WTC11 (cell line): ENCODE measurements around the gene TXNDC5. TPM values are rescaled to one million over a fixed set of nuclear protein-coding genes. Genes with fewer than 3 reads are reported as not detected.

Source experiments
- ATAC-seq: fragments of 200-7000 bp; cut with Tn5 transposase; 2 replicates; pipeline ENCODE4 v1.10.0; 2021; ENCODE audit warnings: mild to moderate bottlenecking, moderate library complexity
- CTCF ChIA-PET: fragments of 300-600 bp; sonication (Branson Sonifier 250); formaldehyde crosslinking; loops from one replicate; lab custom pipeline; 2021; ENCODE audit warnings: antibody characterized with exemption; lab: Charles Lee
- POLR2A ChIA-PET: fragments of 350-600 bp; sonication (Branson Sonifier 250); formaldehyde crosslinking; loops from one replicate; lab custom pipeline; 2021; ENCODE audit warnings: antibody characterized with exemption; lab: Charles Lee
- DNase-seq: peaks from one replicate; pipeline ENCODE4 v3.0.0; 2021; ENCODE audit warnings: low spot score
- H3K27ac Mint-ChIP-seq: 2 replicates; pipeline ENCODE4 v1.8.0; 2021; ENCODE audit warnings: mixed read lengths
- H3K27me3 Mint-ChIP-seq: 2 replicates; pipeline ENCODE4 v1.8.0; 2021; ENCODE audit warnings: low read depth, mild to moderate bottlenecking, moderate library complexity, mixed read lengths
- H3K36me3 Mint-ChIP-seq: 2 replicates; pipeline ENCODE4 v1.8.0; 2021; ENCODE audit warnings: mixed read lengths
- H3K4me1 Mint-ChIP-seq: 2 replicates; pipeline ENCODE4 v1.8.0; 2022; ENCODE audit warnings: mixed read lengths
- H3K4me3 Mint-ChIP-seq: 2 replicates; pipeline ENCODE4 v1.8.0; 2021; ENCODE audit warnings: mild to moderate bottlenecking, moderate library complexity, mixed read lengths
- H3K9me3 Mint-ChIP-seq: 2 replicates; pipeline ENCODE4 v1.8.0; 2021; ENCODE audit warnings: mixed read lengths
- AFF4 ChIP-seq: sonication (generic); formaldehyde crosslinking; IDR thresholded peaks from 2 replicates; pipeline ENCODE4 v1.8.1; 2023; ENCODE audit warnings: mild to moderate bottlenecking, missing genetic modification reagents, borderline replicate concordance
- CTCF ChIP-seq: fragments of 200-600 bp; IDR thresholded peaks from 2 replicates; pipeline ENCODE4 v1.8.0; 2022; ENCODE audit warnings: antibody characterized with exemption
- GABPB1 ChIP-seq: sonication (generic); formaldehyde crosslinking; IDR thresholded peaks from 2 replicates; pipeline ENCODE4 v1.8.1; 2023; ENCODE audit warnings: mild to moderate bottlenecking, missing genetic modification reagents
- NR1H2 ChIP-seq: sonication (generic); formaldehyde crosslinking; IDR thresholded peaks from 2 replicates; pipeline ENCODE4 v1.9.0; 2021; ENCODE audit warnings: mild to moderate bottlenecking, moderate library complexity, missing genetic modification reagents
- NR2C2 ChIP-seq: sonication (generic); formaldehyde crosslinking; IDR thresholded peaks from 2 replicates; pipeline ENCODE4 v1.8.0; 2022; ENCODE audit warnings: mild to moderate bottlenecking, missing genetic modification reagents
- OVOL2 ChIP-seq: fragments of 250-450 bp; sonication (Bioruptor Pico); IDR thresholded peaks from 2 replicates; pipeline ENCODE4 v1.9.0; 2021; ENCODE audit warnings: mild to moderate bottlenecking, borderline replicate concordance
- PREB ChIP-seq: sonication (generic); formaldehyde crosslinking; IDR thresholded peaks from 2 replicates; pipeline ENCODE4 v1.8.1; 2022; ENCODE audit warnings: mild to moderate bottlenecking, missing genetic modification reagents, moderate library complexity, borderline replicate concordance
- RELA ChIP-seq: sonication (generic); formaldehyde crosslinking; IDR thresholded peaks from 2 replicates; pipeline ENCODE4 v1.8.1; 2022; ENCODE audit warnings: missing genetic modification reagents, mild to moderate bottlenecking, borderline replicate concordance
- RORB ChIP-seq: fragments of 250-450 bp; sonication (Bioruptor Pico); IDR thresholded peaks from 2 replicates; pipeline ENCODE4 v1.9.0; 2021; ENCODE audit warnings: mild to moderate bottlenecking
- TP53 ChIP-seq: sonication (generic); formaldehyde crosslinking; IDR thresholded peaks from 2 replicates; pipeline ENCODE4 v1.8.1; 2023; ENCODE audit warnings: mild to moderate bottlenecking, missing genetic modification reagents
- ZNF671 ChIP-seq: fragments of 250-450 bp; sonication (Bioruptor Pico); IDR thresholded peaks from 2 replicates; pipeline ENCODE4 v1.8.0; 2021; ENCODE audit warnings: mild to moderate bottlenecking
- total RNA-seq: library from RNA; stranded (reverse); gene quantifications from 3 replicates; pipeline ENCODE4 v1.2.3, GENCODE V29; 2021
- TF ChIP-seq, protein P1 (sequence below): sonication (generic); formaldehyde crosslinking; IDR thresholded peaks from 2 replicates; pipeline ENCODE4 v1.8.0; 2022; ENCODE audit warnings: mild to moderate bottlenecking, missing genetic modification reagents

Gene TXNDC5
- total RNA-seq, 1 experiment from 2014 or later = 141 TPM

- ATAC-seq (no peak), DNase-seq (no peak)
- Mint-ChIP-seq H3K27me3 (no peaks in the 10 kb centered on the region; the same call in 1 of the 2 replicates), H3K4me3 (no peak overlapping the region), H3K27ac (no peak overlapping the region), H3K4me1 (peaks cover 2% of the 10 kb centered on the region), H3K9me3 (no peaks in the 10 kb centered on the region), H3K36me3 (no peaks in the 10 kb centered on the region)
- TF ChIP-seq CTCF = no peak
- no peak for TF ChIP-seq RORB
- TF ChIP-seq, protein P1, sequence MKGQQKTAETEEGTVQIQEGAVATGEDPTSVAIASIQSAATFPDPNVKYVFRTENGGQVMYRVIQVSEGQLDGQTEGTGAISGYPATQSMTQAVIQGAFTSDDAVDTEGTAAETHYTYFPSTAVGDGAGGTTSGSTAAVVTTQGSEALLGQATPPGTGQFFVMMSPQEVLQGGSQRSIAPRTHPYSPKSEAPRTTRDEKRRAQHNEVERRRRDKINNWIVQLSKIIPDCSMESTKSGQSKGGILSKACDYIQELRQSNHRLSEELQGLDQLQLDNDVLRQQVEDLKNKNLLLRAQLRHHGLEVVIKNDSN = no peak
- TF ChIP-seq RELA = no peak
- TF ChIP-seq NR1H2 (CRISPR knock-in tag) = no peak
- no peak for TF ChIP-seq PREB
- ChIA-PET CTCF (interaction anchor here (0.7 to 0.8 kb wide), 2 partner anchors 78 to 92 kb away, joined by 3 read pairs; no protein-coding TSS in a partner anchor), POLR2A (no interaction called here)
Observed at GRCh38 chr6:7914311-7914710, 3.7 kb upstream of the TXNDC5 start.

- no peaks in the 10 kb centered on the region for H3K9me3 Mint-ChIP-seq
- H3K4me1 Mint-ChIP-seq = peaks cover 9% of the 10 kb centered on the region
- TF ChIP-seq AFF4 = no peak
- no peak for TF ChIP-seq OVOL2
- no peak for TF ChIP-seq NR2C2 (CRISPR knock-in tag)
- TF ChIP-seq TP53 = no peak
- no peak for TF ChIP-seq ZNF671 (CRISPR knock-in tag)
- TF ChIP-seq, all 79 proteins: peak for 0
- Mint-ChIP-seq H3K27me3 (no peaks in the 10 kb centered on the region; the same call in 1 of the 2 replicates), H3K36me3 (no peaks in the 10 kb centered on the region), H3K27ac (no peak overlapping the region), H3K4me3 (no peak overlapping the region)
- CTCF ChIA-PET = interaction anchor here (1.1 kb wide), 1 partner anchor 79 kb away, joined by 3 read pairs; no protein-coding TSS in a partner anchor
- POLR2A ChIA-PET = no interaction called here
- no peak for ATAC-seq
- DNase-seq = no peak
Observed at GRCh38 chr6:7912736-7913517, 2.3 kb upstream of the TXNDC5 start.

GRCh38 chr6:7912024-7912423, 1.4 kb upstream of the TXNDC5 start:
- H3K36me3 Mint-ChIP-seq = no peaks in the 10 kb centered on the region
- H3K9me3 Mint-ChIP-seq = no peaks in the 10 kb centered on the region
- POLR2A ChIA-PET = no interaction called here
- TF ChIP-seq ZNF671 (CRISPR knock-in tag) (no peak), GABPB1 (CRISPR knock-in tag) (peak; percentile 95)
- ATAC-seq = no peak
- CTCF ChIA-PET = interaction anchor here (1.1 kb wide), 1 partner anchor 80 kb away, joined by 3 read pairs; no protein-coding TSS in a partner anchor
- no peaks in the 10 kb centered on the region; the same call in 1 of the 2 replicates for H3K27me3 Mint-ChIP-seq
- peaks cover 9% of the 10 kb centered on the region for H3K4me1 Mint-ChIP-seq
- H3K4me3 Mint-ChIP-seq = no peak overlapping the region
- DNase-seq = no peak
- no peak overlapping the region for H3K27ac Mint-ChIP-seq
